Lung microvascular endothelial cell (primary cell): ENCODE measurements around the gene TUBGCP2. TPM values are rescaled to one million over a fixed set of nuclear protein-coding genes. Genes with fewer than 3 reads are reported as not detected.

ENCODE experiments used
- DNase-seq, 2 donors: peaks; one replicate each; pipeline versions ENCODE4 v3.0.0 to v3.0.0-alpha.2; 2010; ENCODE audit warnings: low read depth in 2 of 2
- total RNA-seq: library from RNA; depleted of rRNA; stranded (reverse); fragments of >200 nt; gene quantifications from 2 replicates; pipeline ENCODE4 v1.2.1, GENCODE V29; 2014

Gene TUBGCP2
- total RNA-seq, 1 donor from 2014 or later = 35.3 TPM

- no peak for DNase-seq
Measured at GRCh38 chr10:133229265-133230043, 79.2 kb downstream of the TUBGCP2 start.

Other genes starting within 250 kb of the TUBGCP2 start
- under 0.01 TPM in 1 of 2 replicates, not detected in the other for gene ADGRA1, start 220.9 kb downstream of the TUBGCP2 start, total RNA-seq
- 0.20 TPM in 1 of 2 replicates, not detected in the other for gene KNDC1, start 148.7 kb downstream of the TUBGCP2 start, total RNA-seq
- gene UTF1, start 78.7 kb downstream of the TUBGCP2 start, total RNA-seq = not detected in 2 replicates
- not detected in 2 replicates for gene VENTX, start 71.0 kb downstream of the TUBGCP2 start, total RNA-seq
- gene ADAM8, start 32.0 kb downstream of the TUBGCP2 start, total RNA-seq = 0.22 and 0.40 TPM in 2 replicates
- 16.8 and 24.8 TPM in 2 replicates for gene ZNF511, start within 50 bp of the TUBGCP2 start, total RNA-seq
- gene CALY, start 28.0 kb upstream of the TUBGCP2 start, total RNA-seq = 0.22 TPM in 1 of 2 replicates, not detected in the other
- gene PRAP1, start 38.5 kb upstream of the TUBGCP2 start, total RNA-seq = not detected in 2 replicates
- 13.1 and 18.7 TPM in 2 replicates for gene FUOM, start 49.1 kb upstream of the TUBGCP2 start, total RNA-seq
- gene ECHS1, start 64.5 kb upstream of the TUBGCP2 start, total RNA-seq = 58.0 and 58.1 TPM in 2 replicates
- 4.4 and 6.9 TPM in 2 replicates for gene PAOX, start 70.4 kb upstream of the TUBGCP2 start, total RNA-seq
- gene MTG1, start 85.3 kb upstream of the TUBGCP2 start, total RNA-seq = 25.9 and 29.4 TPM in 2 replicates
- gene SPRN, start 115.8 kb upstream of the TUBGCP2 start, total RNA-seq = under 0.01 TPM in 1 of 2 replicates, not detected in the other
- gene SCART1, start 145.1 kb upstream of the TUBGCP2 start, total RNA-seq = 0.22 and 0.40 TPM in 2 replicates
- not detected in 2 replicates for gene CYP2E1, start 218.5 kb upstream of the TUBGCP2 start, total RNA-seq